Gastrocnemius medialis (tissue), 4 donors: ENCODE results near the gene MICU1. TPM values are rescaled to one million over a fixed set of nuclear protein-coding genes. Genes with fewer than 3 reads are reported as not detected.
A peak's percentile ranks its signal among the peaks of the same experiment; 100 is the strongest.

ENCODE experiments used
- ATAC-seq, 2 donors: fragments of 150-250 bp; one replicate each; pipeline ENCODE4 v1.9.1; 2016
- DNase-seq, 2 donors: peaks; one replicate each; pipeline ENCODE4 v3.0.0-alpha.2; 2019
- H3K27ac ChIP-seq, 4 donors: fragments of 200-600 bp; sonication (generic); 1 replicate in 1 of 4; 2 replicates in 3 of 4; pipeline ENCODE4 v1.5.1; 2016 to 2018; ENCODE audit warnings: mild to moderate bottlenecking in 2 of 4, moderate library complexity in 1 of 4
- H3K27me3 ChIP-seq, 3 donors: fragments of 200-600 bp; sonication (generic) in 2 of 3; 1 replicate in 1 of 3; 2 replicates in 2 of 3; pipeline versions ENCODE4 v1.5.1 to v1.6.0; 2016 to 2019; ENCODE audit warnings: mild to moderate bottlenecking in 1 of 3, moderate library complexity in 1 of 3
- H3K36me3 ChIP-seq, 2 donors: fragments of 200-600 bp; sonication (generic) in 1 of 2; one replicate each; pipeline ENCODE4 v1.5.1; 2017 to 2018
- H3K4me1 ChIP-seq, 2 donors: fragments of 200-600 bp; sonication (generic) in 1 of 2; one replicate each; pipeline ENCODE4 v1.5.1; 2016 to 2017; ENCODE audit warnings: mild to moderate bottlenecking in 2 of 2
- H3K4me3 ChIP-seq, 4 donors: fragments of 200-600 bp; sonication (generic) in 3 of 4; 1 replicate in 1 of 4; 2 replicates in 3 of 4; pipeline ENCODE4 v1.5.1; 2016 to 2019; ENCODE audit warnings: mild to moderate bottlenecking in 2 of 4
- H3K9me3 ChIP-seq, 3 donors: fragments of 200-600 bp; sonication (generic) in 2 of 3; 1 replicate in 1 of 3; 2 replicates in 2 of 3; pipeline ENCODE4 v1.5.1; 2016 to 2019
- POLR2A ChIP-seq, 2 donors: fragments of 450-650 bp; IDR thresholded peaks; one replicate each; pipeline ENCODE4 v1.6.1; 2017; ENCODE audit warnings: antibody characterized with exemption in 2 of 2, mild to moderate bottlenecking in 2 of 2, moderate library complexity in 2 of 2
- in situ Hi-C, 4 donors: fragments of 200-750 bp; cut with MboI; loops; one replicate each; pipeline versions ENCODE4 v1.15.0 to v1.8.0; 2017; ENCODE audit warnings: low sequenced_read_pairs in 4 of 4
- intact Hi-C: fragments of 100-400 bp; cut with DNase I; formaldehyde crosslinking; loops from one replicate; pipeline ENCODE4 v1.15.1; 2023; ENCODE audit warnings: low total_unique reads
- total RNA-seq, 4 donors: library from RNA; depleted of rRNA; stranded (reverse); fragments of >200 nt; gene quantifications; one replicate each; pipeline versions ENCODE4 v1.1.0 to v1.2.3, GENCODE V29; 2016
- TF ChIP-seq, protein P1 (sequence below), 5 experiments: fragments of 450-650 bp in 3 of 5; fragments of 200-600 bp in 2 of 5; sonication (generic) in 2 of 5; IDR thresholded peaks in 4 of 5; conservative IDR thresholded peaks in 1 of 5; 1 replicate in 4 of 5; 2 replicates in 1 of 5; pipeline ENCODE4 v1.5.1; 2016 to 2019; ENCODE audit warnings: antibody characterized with exemption in 5 of 5, mild to moderate bottlenecking in 3 of 5, moderate library complexity in 3 of 5

The MICU1 gene
- total RNA-seq, 4 donors from 2014 or later: 42.7 to 62.2 (median 51.9) TPM

DNA sequence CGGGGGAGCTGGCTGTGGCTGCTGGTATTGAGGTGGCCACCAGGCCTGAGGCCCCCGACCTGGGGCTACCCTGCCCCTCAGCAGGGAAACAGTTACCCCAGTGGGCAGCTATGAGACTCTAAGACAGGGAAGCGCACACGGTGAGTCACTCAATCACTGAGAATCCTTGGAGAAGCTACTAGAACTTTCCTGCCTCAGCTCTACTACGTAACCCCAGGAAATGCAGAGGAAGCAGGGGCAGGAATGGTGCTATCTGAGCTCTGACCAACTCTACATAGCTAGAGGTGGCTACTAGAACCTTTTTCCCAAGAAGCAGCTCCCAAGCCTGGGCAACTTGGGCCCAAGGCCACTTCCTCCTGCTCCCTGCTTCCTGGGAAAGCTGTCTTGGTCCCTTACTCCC is 283.0 kb downstream of the MICU1 start:
- peaks cover 0 to 69% of the 10 kb centered on the region in 2 donors for H3K36me3 ChIP-seq
- no peak overlapping the region for H3K27ac ChIP-seq
- TF ChIP-seq POLR2A (IDR thresholded peaks at IDR 0.05): no peak
- TF ChIP-seq, protein P1, sequence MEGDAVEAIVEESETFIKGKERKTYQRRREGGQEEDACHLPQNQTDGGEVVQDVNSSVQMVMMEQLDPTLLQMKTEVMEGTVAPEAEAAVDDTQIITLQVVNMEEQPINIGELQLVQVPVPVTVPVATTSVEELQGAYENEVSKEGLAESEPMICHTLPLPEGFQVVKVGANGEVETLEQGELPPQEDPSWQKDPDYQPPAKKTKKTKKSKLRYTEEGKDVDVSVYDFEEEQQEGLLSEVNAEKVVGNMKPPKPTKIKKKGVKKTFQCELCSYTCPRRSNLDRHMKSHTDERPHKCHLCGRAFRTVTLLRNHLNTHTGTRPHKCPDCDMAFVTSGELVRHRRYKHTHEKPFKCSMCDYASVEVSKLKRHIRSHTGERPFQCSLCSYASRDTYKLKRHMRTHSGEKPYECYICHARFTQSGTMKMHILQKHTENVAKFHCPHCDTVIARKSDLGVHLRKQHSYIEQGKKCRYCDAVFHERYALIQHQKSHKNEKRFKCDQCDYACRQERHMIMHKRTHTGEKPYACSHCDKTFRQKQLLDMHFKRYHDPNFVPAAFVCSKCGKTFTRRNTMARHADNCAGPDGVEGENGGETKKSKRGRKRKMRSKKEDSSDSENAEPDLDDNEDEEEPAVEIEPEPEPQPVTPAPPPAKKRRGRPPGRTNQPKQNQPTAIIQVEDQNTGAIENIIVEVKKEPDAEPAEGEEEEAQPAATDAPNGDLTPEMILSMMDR (IDR thresholded peaks at IDR 0.05 in 4 of 5, conservative IDR thresholded peaks at IDR 0.05 in 1 of 5): no peak
- H3K9me3 ChIP-seq: no peaks in the 10 kb centered on the region
- intact Hi-C loops: no loop called here
- H3K4me1 ChIP-seq: no peaks in the 10 kb centered on the region
- no peaks in the 10 kb centered on the region for H3K27me3 ChIP-seq
- H3K4me3 ChIP-seq: no peak overlapping the region
- no peak for ATAC-seq
- in situ Hi-C loops: loop anchor here in 3 of 4 donors (5.0 to 25.0 kb wide), 4 partner anchors 131 to 381 kb away; partner anchors contain the start of genes CHST3 (in 3 of the 3), ANAPC16 (in 1 of the 3) and ASCC1 (in 1 of the 3)
- no peak for DNase-seq

- intact Hi-C loops: no loop called here
- Histone ChIP-seq H3K4me3 (no peak overlapping the region), H3K4me1 (peaks cover 14 to 16% of the 10 kb centered on the region in 2 donors), H3K27ac (peak overlapping the region in 2 of 4 donors; percentile 19 to 23), H3K9me3 (no peaks in the 10 kb centered on the region), H3K27me3 (no peaks in the 10 kb centered on the region), H3K36me3 (peaks cover 0 to 76% of the 10 kb centered on the region in 2 donors)
- peak in 1 of 2 donors; percentile 18 for ATAC-seq
- DNase-seq: peak in 1 of 2 donors; percentile 62
- in situ Hi-C loops: loop anchor here in 3 of 4 donors (5.0 to 25.0 kb wide), 4 partner anchors 128 to 378 kb away; partner anchors contain the start of genes CHST3 (in 3 of the 3), ANAPC16 (in 1 of the 3) and ASCC1 (in 1 of the 3)
- TF ChIP-seq, protein P1 (IDR thresholded peaks at IDR 0.05 in 4 of 5, conservative IDR thresholded peaks at IDR 0.05 in 1 of 5): peak; percentile 85 to 95 (median 93)
- no peak for TF ChIP-seq POLR2A (IDR thresholded peaks at IDR 0.05)
Observed at GRCh38 chr10:72340510-72341261, 285.2 kb downstream of the MICU1 start.

- in situ Hi-C loops (loop anchor here (5.0 to 25.0 kb wide), 7 partner anchors 123 to 383 kb away; partner anchors contain the start of genes CHST3 (in 3 of the 4), ANAPC16 (in 2 of the 4) and ASCC1 (in 2 of the 4)), intact Hi-C loops (loop anchor here (10.0 kb wide), 1 partner anchor 443 kb away; no protein-coding TSS in a partner anchor)
- Histone ChIP-seq H3K4me3 (no peak overlapping the region), H3K27me3 (no peaks in the 10 kb centered on the region), H3K9me3 (no peaks in the 10 kb centered on the region), H3K4me1 (peaks cover 31 to 40% of the 10 kb centered on the region in 2 donors), H3K36me3 (peaks cover 0 to 67% of the 10 kb centered on the region in 2 donors), H3K27ac (peak overlapping the region in 1 of 4 donors; percentile 92)
- DNase-seq (no peak), ATAC-seq (no peak)
- TF ChIP-seq, protein P1 (IDR thresholded peaks at IDR 0.05 in 4 of 5, conservative IDR thresholded peaks at IDR 0.05 in 1 of 5): no peak
- TF ChIP-seq POLR2A (IDR thresholded peaks at IDR 0.05): no peak
Observed at GRCh38 chr10:72338180-72338579, 287.7 kb downstream of the MICU1 start.

- in situ Hi-C loops: loop anchor here (5.0 to 25.0 kb wide), 7 partner anchors 123 to 383 kb away; partner anchors contain the start of genes CHST3 (in 3 of the 4), ANAPC16 (in 2 of the 4) and ASCC1 (in 2 of the 4)
- TF ChIP-seq, protein P1 (IDR thresholded peaks at IDR 0.05 in 4 of 5, conservative IDR thresholded peaks at IDR 0.05 in 1 of 5): no peak
- no peak for TF ChIP-seq POLR2A (IDR thresholded peaks at IDR 0.05)
- no peaks in the 10 kb centered on the region for H3K27me3 ChIP-seq
- H3K27ac ChIP-seq: peak overlapping the region in 2 of 4 donors; percentile 89 to 92
- DNase-seq (no peak), ATAC-seq (no peak)
- intact Hi-C loops: loop anchor here (2.0 to 10.0 kb wide), 5 partner anchors 115 to 443 kb away; no protein-coding TSS in a partner anchor
- H3K36me3 ChIP-seq: peaks cover 0 to 62% of the 10 kb centered on the region in 2 donors
- H3K4me1 ChIP-seq: peaks cover 31 to 45% of the 10 kb centered on the region in 2 donors
- H3K4me3 ChIP-seq: no peak overlapping the region
- H3K9me3 ChIP-seq: no peaks in the 10 kb centered on the region
Observed at GRCh38 chr10:72337722-72338121, 288.2 kb downstream of the MICU1 start.
